Liver (tissue), 9 donors: Measurements from ENCODE around the gene GALNT17. TPM values are rescaled to one million over a fixed set of nuclear protein-coding genes. Genes with fewer than 3 reads are reported as not detected.

ENCODE experiments used
- DNase-seq: peaks from one replicate; pipeline ENCODE4 v3.0.0-alpha.2; 2017; ENCODE audit warnings: low spot score
- H3K27ac ChIP-seq, 2 donors: one replicate each; pipeline ENCODE4 v1.7.0; 2013; ENCODE audit warnings: inconsistent platforms in 2 of 2, low read length in 2 of 2, control low read depth in 1 of 2, low read depth in 1 of 2, mild to moderate bottlenecking in 1 of 2
- H3K27me3 ChIP-seq, 4 donors: one replicate each; pipeline versions ENCODE4 v1.6.1 to v1.7.0; 2013; ENCODE audit warnings: low read length in 3 of 4, inconsistent platforms in 1 of 4, mild to moderate bottlenecking in 1 of 4, moderate library complexity in 1 of 4; ENCODE audit not compliant: control insufficient read depth in 4 of 4, insufficient read depth in 4 of 4
- H3K36me3 ChIP-seq, 4 donors: one replicate each; pipeline versions ENCODE4 v1.6.1 to v1.7.0; 2013; ENCODE audit warnings: low read length in 3 of 4, mild to moderate bottlenecking in 3 of 4, low read depth in 1 of 4, moderate library complexity in 1 of 4; ENCODE audit not compliant: control insufficient read depth in 4 of 4, insufficient read depth in 3 of 4
- H3K4me1 ChIP-seq, 4 donors: one replicate each; pipeline versions ENCODE4 v1.6.1 to v1.7.0; 2013; ENCODE audit warnings: low read length in 3 of 4, mild to moderate bottlenecking in 3 of 4, moderate library complexity in 1 of 4; ENCODE audit not compliant: control insufficient read depth in 4 of 4, insufficient read depth in 4 of 4
- H3K4me3 ChIP-seq, 3 donors: one replicate each; pipeline versions ENCODE4 v1.6.1 to v1.7.0; 2013; ENCODE audit warnings: low read length in 3 of 3, control low read depth in 1 of 3, low read depth in 1 of 3, mild to moderate bottlenecking in 1 of 3
- H3K9ac ChIP-seq, 2 donors: one replicate each; pipeline ENCODE4 v1.7.0; 2013; ENCODE audit warnings: low read length in 2 of 2, mild to moderate bottlenecking in 2 of 2, moderate library complexity in 2 of 2, control low read depth in 1 of 2, low read depth in 1 of 2
- H3K9me3 ChIP-seq, 4 donors: one replicate each; pipeline versions ENCODE4 v1.6.1 to v1.7.0; 2013; ENCODE audit warnings: low read length in 3 of 4; ENCODE audit not compliant: control insufficient read depth in 4 of 4
- CTCF ChIP-seq: fragments of 150-350 bp; IDR thresholded peaks from 2 replicates; pipeline ENCODE4 v1.5.1; 2017; ENCODE audit warnings: improper control_type of control experiment, low read depth, low read length; ENCODE audit not compliant: missing input control
- EGR1 ChIP-seq, 2 donors: IDR thresholded peaks; 2 replicates each; pipeline ENCODE4 v1.6.1; 2016 to 2018; ENCODE audit warnings: antibody characterized with exemption in 2 of 2, low read depth in 2 of 2
- FOXA1 ChIP-seq: IDR thresholded peaks from 2 replicates; pipeline ENCODE4 v1.6.1; 2016; ENCODE audit warnings: antibody characterized with exemption
- FOXA2 ChIP-seq: IDR thresholded peaks from 2 replicates; pipeline ENCODE4 v1.6.1; 2016; ENCODE audit warnings: antibody characterized with exemption
- GABPA ChIP-seq, 2 donors: IDR thresholded peaks in 1 of 2; conservative IDR thresholded peaks in 1 of 2; 2 replicates each; pipeline ENCODE4 v1.6.1; 2016; ENCODE audit warnings: antibody characterized with exemption in 2 of 2, mild to moderate bottlenecking in 1 of 2, moderate library complexity in 1 of 2
- HNF4A ChIP-seq, 2 donors: conservative IDR thresholded peaks; 2 replicates each; pipeline ENCODE4 v1.6.1; 2016; ENCODE audit warnings: antibody characterized with exemption in 2 of 2, mild to moderate bottlenecking in 2 of 2
- HNF4G ChIP-seq: IDR thresholded peaks from 2 replicates; pipeline ENCODE4 v1.6.1; 2016; ENCODE audit warnings: antibody characterized with exemption
- JUND ChIP-seq, 2 donors: IDR thresholded peaks; 2 replicates each; pipeline ENCODE4 v1.6.1; 2016; ENCODE audit warnings: antibody characterized with exemption in 2 of 2
- MAX ChIP-seq: IDR thresholded peaks from 2 replicates; pipeline ENCODE4 v1.6.1; 2016; ENCODE audit warnings: antibody characterized with exemption
- RAD21 ChIP-seq, 2 donors: IDR thresholded peaks; 2 replicates each; pipeline ENCODE4 v1.6.1; 2016; ENCODE audit warnings: antibody characterized with exemption in 2 of 2, mild to moderate bottlenecking in 2 of 2
- SP1 ChIP-seq: IDR thresholded peaks from 2 replicates; pipeline ENCODE4 v1.6.1; 2018; ENCODE audit warnings: antibody characterized with exemption, mild to moderate bottlenecking
- TAF1 ChIP-seq: conservative IDR thresholded peaks from 2 replicates; pipeline ENCODE4 v1.6.1; 2016; ENCODE audit warnings: antibody characterized with exemption, mild to moderate bottlenecking
- YY1 ChIP-seq: IDR thresholded peaks from 2 replicates; pipeline ENCODE4 v1.6.1; 2016; ENCODE audit warnings: antibody characterized with exemption, mild to moderate bottlenecking
- ZBTB33 ChIP-seq: IDR thresholded peaks from 2 replicates; pipeline ENCODE4 v1.6.1; 2016; ENCODE audit warnings: antibody characterized with exemption
- WGBS: extraction: QIAGEN DNeasy Blood & Tissue Kit; methylation state at CpG from one replicate; pipeline ENCODE4 v1.1.7; 2013; 5-methylcytosine and 5-hydroxymethylcytosine counted together
- polyA plus RNA-seq, 2 donors: library from polyadenylated mRNA; stranded (reverse) in 1 of 2; unstranded in 1 of 2; fragments of 200-250 nt in 1 of 2; fragments of >200 nt in 1 of 2; fragmentation: Nextera tagmentation in 1 of 2; extraction: Ambion mirVana in 1 of 2; gene quantifications; one replicate each; pipeline versions ENCODE4 v1.2.1 to v1.2.3, GENCODE V29; 2013 to 2015
- total RNA-seq, 2 donors: library from RNA; depleted of rRNA; stranded (reverse); fragments of >200 nt; gene quantifications; one replicate each; pipeline ENCODE4 v1.2.3, GENCODE V29; 2014
- TF ChIP-seq, protein P1 (sequence below): IDR thresholded peaks from 2 replicates; pipeline ENCODE4 v1.6.1; 2016; ENCODE audit warnings: antibody characterized with exemption, mild to moderate bottlenecking
- donor health status: healthy.
- donor health status: healthy.
- donor health status: healthy.
- donor health status: healthy.
- donor health status: healthy.

GALNT17 gene
- total and polyA plus RNA-seq, 4 donors = 0.10 to 0.42 (median 0.37) TPM; not detected in 1

DNA sequence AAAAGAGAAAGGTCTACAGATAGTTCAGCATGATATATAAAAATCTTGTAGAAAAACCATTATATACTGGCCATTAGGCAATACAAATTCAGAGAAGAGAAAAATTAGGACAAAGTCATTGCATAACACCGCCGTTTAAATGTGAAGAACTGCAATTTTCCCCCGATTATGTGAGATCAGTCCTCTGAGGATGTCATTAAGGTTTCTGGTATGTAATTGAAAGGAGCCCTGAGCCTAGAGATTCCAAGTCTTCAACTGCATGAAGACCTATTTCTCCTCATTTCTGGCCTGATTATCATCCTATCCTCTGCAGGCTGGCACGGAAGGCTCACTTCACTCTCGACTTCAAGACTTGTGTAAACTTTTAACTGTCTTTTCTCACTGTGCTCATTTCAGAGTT lies 395.3 kb downstream of the GALNT17 start (continued):
- no peak for TF ChIP-seq CTCF
- no peak for TF ChIP-seq TAF1
- no peak for TF ChIP-seq ZBTB33

GRCh38 chr7:71535616-71536015 lies 403.7 kb downstream of the GALNT17 start:
- Histone ChIP-seq H3K27me3 (peaks cover 0 to 4% (median 0%) of the 10 kb centered on the region in 4 donors), H3K4me3 (no peak overlapping the region), H3K9me3 (peaks cover 0 to 7% (median 2%) of the 10 kb centered on the region in 4 donors), H3K9ac (no peak overlapping the region), H3K27ac (no peak overlapping the region), H3K36me3 (no peaks in the 10 kb centered on the region), H3K4me1 (no peaks in the 10 kb centered on the region)
- 92% methylated on average over 2 of the region's 2 CpGs for WGBS
- no peak for DNase-seq
- TF ChIP-seq EGR1 (IDR thresholded peaks at IDR 0.05; ENCODE audit: low read depth in 2 of 2) (no peak), HNF4A (conservative IDR thresholded peaks at IDR 0.05) (no peak), MAX (no peak), HNF4G (no peak), SP1 (no peak), JUND (IDR thresholded peaks at IDR 0.05) (no peak), FOXA1 (no peak), YY1 (no peak), TAF1 (no peak)
- TF ChIP-seq, protein P1, sequence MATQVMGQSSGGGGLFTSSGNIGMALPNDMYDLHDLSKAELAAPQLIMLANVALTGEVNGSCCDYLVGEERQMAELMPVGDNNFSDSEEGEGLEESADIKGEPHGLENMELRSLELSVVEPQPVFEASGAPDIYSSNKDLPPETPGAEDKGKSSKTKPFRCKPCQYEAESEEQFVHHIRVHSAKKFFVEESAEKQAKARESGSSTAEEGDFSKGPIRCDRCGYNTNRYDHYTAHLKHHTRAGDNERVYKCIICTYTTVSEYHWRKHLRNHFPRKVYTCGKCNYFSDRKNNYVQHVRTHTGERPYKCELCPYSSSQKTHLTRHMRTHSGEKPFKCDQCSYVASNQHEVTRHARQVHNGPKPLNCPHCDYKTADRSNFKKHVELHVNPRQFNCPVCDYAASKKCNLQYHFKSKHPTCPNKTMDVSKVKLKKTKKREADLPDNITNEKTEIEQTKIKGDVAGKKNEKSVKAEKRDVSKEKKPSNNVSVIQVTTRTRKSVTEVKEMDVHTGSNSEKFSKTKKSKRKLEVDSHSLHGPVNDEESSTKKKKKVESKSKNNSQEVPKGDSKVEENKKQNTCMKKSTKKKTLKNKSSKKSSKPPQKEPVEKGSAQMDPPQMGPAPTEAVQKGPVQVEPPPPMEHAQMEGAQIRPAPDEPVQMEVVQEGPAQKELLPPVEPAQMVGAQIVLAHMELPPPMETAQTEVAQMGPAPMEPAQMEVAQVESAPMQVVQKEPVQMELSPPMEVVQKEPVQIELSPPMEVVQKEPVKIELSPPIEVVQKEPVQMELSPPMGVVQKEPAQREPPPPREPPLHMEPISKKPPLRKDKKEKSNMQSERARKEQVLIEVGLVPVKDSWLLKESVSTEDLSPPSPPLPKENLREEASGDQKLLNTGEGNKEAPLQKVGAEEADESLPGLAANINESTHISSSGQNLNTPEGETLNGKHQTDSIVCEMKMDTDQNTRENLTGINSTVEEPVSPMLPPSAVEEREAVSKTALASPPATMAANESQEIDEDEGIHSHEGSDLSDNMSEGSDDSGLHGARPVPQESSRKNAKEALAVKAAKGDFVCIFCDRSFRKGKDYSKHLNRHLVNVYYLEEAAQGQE = no peak

GRCh38 chr7:71538210-71538609 lies 406.3 kb downstream of the GALNT17 start:
- Histone ChIP-seq H3K36me3 (no peaks in the 10 kb centered on the region), H3K27ac (no peak overlapping the region), H3K9me3 (peaks cover 0 to 7% (median 0%) of the 10 kb centered on the region in 4 donors), H3K4me3 (no peak overlapping the region), H3K4me1 (no peaks in the 10 kb centered on the region), H3K9ac (no peak overlapping the region), H3K27me3 (peaks cover 0 to 4% (median 0%) of the 10 kb centered on the region in 4 donors)
- no peak for DNase-seq
- no peak for TF ChIP-seq FOXA2
- no peak for TF ChIP-seq RAD21 (IDR thresholded peaks at IDR 0.05)
- TF ChIP-seq MAX = no peak
- no peak for TF ChIP-seq GABPA (IDR thresholded peaks at IDR 0.05 in 1 of 2, conservative IDR thresholded peaks at IDR 0.05 in 1 of 2)
- WGBS = 36% methylated on average over 11 of the region's 11 CpGs
